ENCODE data around the gene TIGD4. TPM values are rescaled to one million over a fixed set of nuclear protein-coding genes. Genes with fewer than 3 reads are reported as not detected.

The TIGD4 gene
- total and polyA plus RNA-seq, 2 donors (not counting 1 experiment from before 2014, with no cell fraction given) = 0.04 to 0.59 TPM

DNA sequence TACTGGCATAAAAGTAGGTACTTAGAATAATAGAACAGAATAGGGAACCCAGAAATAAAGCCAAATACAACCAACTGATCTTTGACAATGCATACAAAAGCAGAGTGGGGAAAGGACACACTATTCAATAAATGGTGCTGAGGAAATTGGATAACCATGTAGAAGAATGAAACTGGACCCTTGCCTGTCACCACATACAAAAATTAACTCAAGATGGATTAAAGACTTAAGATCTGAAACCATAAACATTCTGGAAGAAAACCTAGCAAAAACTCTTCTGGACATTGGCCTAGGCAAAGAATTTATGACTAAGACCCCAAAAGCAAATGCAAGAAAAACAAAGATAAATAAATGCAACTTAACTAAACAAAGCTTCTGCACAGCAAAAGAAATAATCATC lies 45.8 kb upstream of the TIGD4 start:
- Mint-ChIP-seq H3K9me3 (ENCODE audit: insufficient read depth) (peaks cover 9% of the 10 kb centered on the region), H3K4me3 (no peak overlapping the region), H3K27ac (no peak overlapping the region), H3K4me1 (no peaks in the 10 kb centered on the region), H3K27me3 (no peaks in the 10 kb centered on the region)
- TF ChIP-seq, protein P1, sequence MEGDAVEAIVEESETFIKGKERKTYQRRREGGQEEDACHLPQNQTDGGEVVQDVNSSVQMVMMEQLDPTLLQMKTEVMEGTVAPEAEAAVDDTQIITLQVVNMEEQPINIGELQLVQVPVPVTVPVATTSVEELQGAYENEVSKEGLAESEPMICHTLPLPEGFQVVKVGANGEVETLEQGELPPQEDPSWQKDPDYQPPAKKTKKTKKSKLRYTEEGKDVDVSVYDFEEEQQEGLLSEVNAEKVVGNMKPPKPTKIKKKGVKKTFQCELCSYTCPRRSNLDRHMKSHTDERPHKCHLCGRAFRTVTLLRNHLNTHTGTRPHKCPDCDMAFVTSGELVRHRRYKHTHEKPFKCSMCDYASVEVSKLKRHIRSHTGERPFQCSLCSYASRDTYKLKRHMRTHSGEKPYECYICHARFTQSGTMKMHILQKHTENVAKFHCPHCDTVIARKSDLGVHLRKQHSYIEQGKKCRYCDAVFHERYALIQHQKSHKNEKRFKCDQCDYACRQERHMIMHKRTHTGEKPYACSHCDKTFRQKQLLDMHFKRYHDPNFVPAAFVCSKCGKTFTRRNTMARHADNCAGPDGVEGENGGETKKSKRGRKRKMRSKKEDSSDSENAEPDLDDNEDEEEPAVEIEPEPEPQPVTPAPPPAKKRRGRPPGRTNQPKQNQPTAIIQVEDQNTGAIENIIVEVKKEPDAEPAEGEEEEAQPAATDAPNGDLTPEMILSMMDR (IDR thresholded peaks at IDR 0.05) = no peak
- TF ChIP-seq EZH2 (IDR thresholded peaks at IDR 0.05; ENCODE audit: borderline replicate concordance, insufficient read depth, low read depth, low read length, poor library complexity, severe bottlenecking) = no peak
- Histone ChIP-seq H3K36me3 (replicated peaks in 1 of 2; ENCODE audit: control extremely low read depth in 1 of 2, control insufficient read depth in 1 of 2, extremely low read depth in 1 of 2, insufficient read depth in 2 of 2, low read length in 1 of 2) (no peaks in the 10 kb centered on the region), H3K27me3 (replicated peaks in 1 of 4; ENCODE audit: control extremely low read depth in 1 of 4, control insufficient read depth in 3 of 4, insufficient read depth in 4 of 4, low read length in 3 of 4) (no peaks in the 10 kb centered on the region), H2AFZ (ENCODE audit: insufficient read depth, low read depth, low read length, poor library complexity, severe bottlenecking) (no peak overlapping the region), H3K9ac (ENCODE audit: low read length) (no peak overlapping the region), H3K4me3 (ENCODE audit: control extremely low read depth in 1 of 5, extremely low read depth in 1 of 5, insufficient read depth in 1 of 5, low read depth in 2 of 5, low read length in 4 of 5) (no peak overlapping the region), H3K4me2 (replicated peaks; ENCODE audit: low read depth, low read length, poor library complexity, severe bottlenecking) (no peak overlapping the region), H3K79me2 (ENCODE audit: control insufficient read depth, insufficient read depth, low read length) (no peaks in the 10 kb centered on the region), H4K20me1 (ENCODE audit: control insufficient read depth, insufficient read depth, low read length, poor library complexity, severe bottlenecking) (no peaks in the 10 kb centered on the region), H3K4me1 (ENCODE audit: control insufficient read depth in 2 of 2, insufficient read depth in 2 of 2, low read length in 2 of 2) (no peaks in the 10 kb centered on the region), H3K27ac (ENCODE audit: low read length in 2 of 2) (no peak overlapping the region), H3K9me3 (ENCODE audit: control extremely low read depth in 1 of 3, control insufficient read depth in 2 of 3, insufficient read depth in 1 of 3, low read length in 2 of 3) (peaks cover 0 to 11% (median 3%) of the 10 kb centered on the region in 3 donors)
- intact Hi-C loops (cut with micrococcal nuclease) = no loop called here
- ChIA-PET POLR2A (no interaction called here), CTCF (no interaction called here)
- DNase-seq (no peak), ATAC-seq (ENCODE audit: low read depth) (no peak)

DNA sequence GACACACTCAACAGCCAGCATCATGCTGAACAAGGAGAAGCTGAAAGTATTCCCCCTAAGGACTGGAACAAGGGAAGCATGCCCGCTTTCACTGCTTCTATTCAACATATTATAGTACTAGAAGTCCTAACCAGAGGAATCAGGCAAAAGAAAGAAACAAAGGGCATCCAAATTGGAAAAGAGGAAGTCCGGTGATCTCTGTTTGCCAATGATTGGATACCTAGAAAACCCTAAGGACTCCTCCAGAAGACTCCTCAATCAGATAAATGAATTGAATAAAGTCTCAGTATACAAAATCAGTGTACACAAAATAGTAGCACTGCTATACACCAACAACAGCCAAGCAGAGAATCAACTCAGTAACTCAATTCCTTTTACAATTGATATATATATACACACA lies 45.0 kb upstream of the TIGD4 start:
- no peak for ATAC-seq (ENCODE audit: low read depth)
- intact Hi-C loops (cut with micrococcal nuclease) = no loop called here
- Histone ChIP-seq H3K4me2 (replicated peaks; ENCODE audit: low read depth, low read length, poor library complexity, severe bottlenecking) (no peak overlapping the region), H3K27me3 (replicated peaks in 1 of 4; ENCODE audit: control extremely low read depth in 1 of 4, control insufficient read depth in 3 of 4, insufficient read depth in 4 of 4, low read length in 3 of 4) (no peaks in the 10 kb centered on the region), H2AFZ (ENCODE audit: insufficient read depth, low read depth, low read length, poor library complexity, severe bottlenecking) (no peak overlapping the region), H3K79me2 (ENCODE audit: control insufficient read depth, insufficient read depth, low read length) (peaks cover 3% of the 10 kb centered on the region), H3K36me3 (replicated peaks in 1 of 2; ENCODE audit: control extremely low read depth in 1 of 2, control insufficient read depth in 1 of 2, extremely low read depth in 1 of 2, insufficient read depth in 2 of 2, low read length in 1 of 2) (peaks cover 0 to 3% of the 10 kb centered on the region in 2 experiments), H4K20me1 (ENCODE audit: control insufficient read depth, insufficient read depth, low read length, poor library complexity, severe bottlenecking) (no peaks in the 10 kb centered on the region), H3K4me1 (ENCODE audit: control insufficient read depth in 2 of 2, insufficient read depth in 2 of 2, low read length in 2 of 2) (no peaks in the 10 kb centered on the region), H3K9me3 (ENCODE audit: control extremely low read depth in 1 of 3, control insufficient read depth in 2 of 3, insufficient read depth in 1 of 3, low read length in 2 of 3) (peaks cover 0 to 11% (median 3%) of the 10 kb centered on the region in 3 donors), H3K4me3 (ENCODE audit: control extremely low read depth in 1 of 5, extremely low read depth in 1 of 5, insufficient read depth in 1 of 5, low read depth in 2 of 5, low read length in 4 of 5) (no peak overlapping the region), H3K9ac (ENCODE audit: low read length) (no peak overlapping the region), H3K27ac (ENCODE audit: low read length in 2 of 2) (no peak overlapping the region)
- Mint-ChIP-seq H3K4me3 (no peak overlapping the region), H3K27me3 (no peaks in the 10 kb centered on the region), H3K27ac (no peak overlapping the region), H3K4me1 (no peaks in the 10 kb centered on the region), H3K9me3 (ENCODE audit: insufficient read depth) (peaks cover 9% of the 10 kb centered on the region)
- WGBS (ENCODE audit: insufficient coverage) = no CpG with 5 or more reads among the region's 2 CpGs
- TF ChIP-seq EZH2 (IDR thresholded peaks at IDR 0.05; ENCODE audit: borderline replicate concordance, insufficient read depth, low read depth, low read length, poor library complexity, severe bottlenecking) = no peak
- TF ChIP-seq, protein P1 (IDR thresholded peaks at IDR 0.05) = no peak
- no peak for DNase-seq
- ChIA-PET CTCF (no interaction called here), POLR2A (no interaction called here)

Data from B cell (primary cell).